Suprapubic skin (tissue), 4 donors: ENCODE data around the gene ANGEL2. TPM values are rescaled to one million over a fixed set of nuclear protein-coding genes. Genes with fewer than 3 reads are reported as not detected.
"Not testable (repeated sequence)": the region's sequence is repeated elsewhere in the genome, so short reads cannot be mapped to it uniquely, and the experiment has no call there.

Source experiments
- DNase-seq, 2 donors: peaks; one replicate each; pipeline ENCODE4 v3.0.0-alpha.2; 2019; ENCODE audit warnings: low spot score in 2 of 2
- H3K27ac ChIP-seq: fragments of 200-600 bp; sonication (generic); one replicate; pipeline ENCODE4 v1.5.1; 2019
- H3K27me3 ChIP-seq: fragments of 200-600 bp; sonication (generic); one replicate; pipeline ENCODE4 v1.5.1; 2019
- H3K36me3 ChIP-seq: fragments of 200-600 bp; sonication (generic); one replicate; pipeline ENCODE4 v1.5.1; 2019
- H3K4me1 ChIP-seq: fragments of 200-600 bp; sonication (generic); one replicate; pipeline ENCODE4 v1.5.1; 2019
- H3K4me3 ChIP-seq: fragments of 200-600 bp; sonication (generic); one replicate; pipeline ENCODE4 v1.5.1; 2019; ENCODE audit warnings: mild to moderate bottlenecking
- H3K9me3 ChIP-seq: fragments of 200-600 bp; sonication (generic); one replicate; pipeline ENCODE4 v1.5.1; 2019
- EP300 ChIP-seq: sonication (generic); formaldehyde crosslinking; IDR thresholded peaks from one replicate; pipeline ENCODE4 v1.6.1; 2017; ENCODE audit warnings: antibody characterized with exemption
- POLR2A ChIP-seq, 2 donors: fragments of 450-650 bp; IDR thresholded peaks; one replicate each; pipeline ENCODE4 v1.6.1; 2017; ENCODE audit warnings: antibody characterized with exemption in 2 of 2, mild to moderate bottlenecking in 2 of 2, moderate library complexity in 2 of 2
- POLR2AphosphoS5 ChIP-seq, 3 donors: sonication (generic); formaldehyde crosslinking; IDR thresholded peaks; one replicate each; pipeline ENCODE4 v1.6.1; 2017; ENCODE audit warnings: antibody characterized with exemption in 3 of 3
- WGBS: methylation state at CpG from one replicate; pipeline ENCODE4 v1.1.5; 2018; 5-methylcytosine and 5-hydroxymethylcytosine counted together
- total RNA-seq, 4 donors: library from RNA; depleted of rRNA; stranded (reverse); fragments of >200 nt; gene quantifications; one replicate each; pipeline ENCODE4 v1.1.0, GENCODE V29; 2016
- TF ChIP-seq, protein P1 (sequence below), 2 donors: fragments of 200-600 bp in 1 of 2; fragments of 450-650 bp in 1 of 2; sonication (generic) in 1 of 2; IDR thresholded peaks; one replicate each; pipeline ENCODE4 v1.5.1; 2016 to 2019; ENCODE audit warnings: antibody characterized with exemption in 2 of 2, mild to moderate bottlenecking in 1 of 2, moderate library complexity in 1 of 2

ANGEL2 gene
- total RNA-seq, 4 donors from 2014 or later: 27.9 to 116 (median 36.0) TPM

- WGBS: 30% methylated on average over 15 of the region's 15 CpGs
- H3K9me3 ChIP-seq: no peaks in the 10 kb centered on the region
- DNase-seq: no peak
- H3K27me3 ChIP-seq: peaks cover 35% of the 10 kb centered on the region
- peaks cover 18% of the 10 kb centered on the region for H3K4me1 ChIP-seq
- peak overlapping the region; percentile 63 for H3K27ac ChIP-seq
- peak overlapping the region; percentile 79 for H3K4me3 ChIP-seq
- no peaks in the 10 kb centered on the region for H3K36me3 ChIP-seq
- TF ChIP-seq, protein P1, sequence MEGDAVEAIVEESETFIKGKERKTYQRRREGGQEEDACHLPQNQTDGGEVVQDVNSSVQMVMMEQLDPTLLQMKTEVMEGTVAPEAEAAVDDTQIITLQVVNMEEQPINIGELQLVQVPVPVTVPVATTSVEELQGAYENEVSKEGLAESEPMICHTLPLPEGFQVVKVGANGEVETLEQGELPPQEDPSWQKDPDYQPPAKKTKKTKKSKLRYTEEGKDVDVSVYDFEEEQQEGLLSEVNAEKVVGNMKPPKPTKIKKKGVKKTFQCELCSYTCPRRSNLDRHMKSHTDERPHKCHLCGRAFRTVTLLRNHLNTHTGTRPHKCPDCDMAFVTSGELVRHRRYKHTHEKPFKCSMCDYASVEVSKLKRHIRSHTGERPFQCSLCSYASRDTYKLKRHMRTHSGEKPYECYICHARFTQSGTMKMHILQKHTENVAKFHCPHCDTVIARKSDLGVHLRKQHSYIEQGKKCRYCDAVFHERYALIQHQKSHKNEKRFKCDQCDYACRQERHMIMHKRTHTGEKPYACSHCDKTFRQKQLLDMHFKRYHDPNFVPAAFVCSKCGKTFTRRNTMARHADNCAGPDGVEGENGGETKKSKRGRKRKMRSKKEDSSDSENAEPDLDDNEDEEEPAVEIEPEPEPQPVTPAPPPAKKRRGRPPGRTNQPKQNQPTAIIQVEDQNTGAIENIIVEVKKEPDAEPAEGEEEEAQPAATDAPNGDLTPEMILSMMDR (IDR thresholded peaks at IDR 0.05): no peak
- TF ChIP-seq POLR2A (IDR thresholded peaks at IDR 0.05) (no peak), POLR2AphosphoS5 (IDR thresholded peaks at IDR 0.05) (no peak), EP300 (no peak)
Measured at GRCh38 chr1:213050745-213051126, 35.1 kb upstream of the ANGEL2 start.

DNA sequence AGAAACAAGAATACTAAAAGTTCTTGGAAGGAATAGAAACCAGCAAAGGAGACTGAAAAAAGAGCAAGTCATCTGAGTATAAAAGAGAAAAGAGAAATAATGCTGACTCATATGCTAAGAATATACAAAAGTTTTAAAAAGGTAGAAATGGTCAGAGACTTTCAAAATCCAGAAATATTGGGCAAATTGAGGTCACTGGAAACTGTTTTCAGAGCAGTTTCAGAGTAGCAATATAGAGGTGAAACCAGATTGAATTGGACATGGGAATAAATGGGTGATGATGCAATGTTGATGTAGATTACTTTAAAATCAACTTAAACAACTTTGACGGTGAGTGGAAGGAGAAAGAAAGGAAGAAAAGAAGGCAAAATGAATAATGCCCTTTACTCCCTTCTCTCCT is 33.6 kb upstream of the ANGEL2 start:
- Histone ChIP-seq H3K4me1 (peaks cover 18% of the 10 kb centered on the region), H3K27ac (no peak overlapping the region), H3K27me3 (peaks cover 47% of the 10 kb centered on the region), H3K36me3 (no peaks in the 10 kb centered on the region), H3K4me3 (no peak overlapping the region), H3K9me3 (no peaks in the 10 kb centered on the region)
- TF ChIP-seq EP300 (no peak), POLR2A (IDR thresholded peaks at IDR 0.05) (no peak), POLR2AphosphoS5 (IDR thresholded peaks at IDR 0.05) (no peak)
- TF ChIP-seq, protein P1 (IDR thresholded peaks at IDR 0.05): no peak
- DNase-seq: no peak
- 81% methylated on average over 1 of the region's 1 CpG for WGBS

GRCh38 chr1:213045321-213046226 is 29.9 kb upstream of the ANGEL2 start:
- 87% methylated on average over 13 of the region's 13 CpGs for WGBS
- H3K4me1 ChIP-seq, H3K4me3 ChIP-seq, DNase-seq, H3K36me3 ChIP-seq, H3K27ac ChIP-seq, H3K9me3 ChIP-seq: not testable (repeated sequence)
- peaks cover 58% of the 10 kb centered on the region for H3K27me3 ChIP-seq

- no peaks in the 10 kb centered on the region for H3K36me3 ChIP-seq
- TF ChIP-seq POLR2A (IDR thresholded peaks at IDR 0.05) (no peak), POLR2AphosphoS5 (IDR thresholded peaks at IDR 0.05) (no peak), EP300 (no peak)
- TF ChIP-seq, protein P1 (IDR thresholded peaks at IDR 0.05): no peak
- peaks cover 48% of the 10 kb centered on the region for H3K27me3 ChIP-seq
- 85% methylated on average over 1 of the region's 1 CpG for WGBS
- H3K9me3 ChIP-seq: no peaks in the 10 kb centered on the region
- no peak overlapping the region for H3K4me3 ChIP-seq
- DNase-seq: no peak
- H3K4me1 ChIP-seq: no peaks in the 10 kb centered on the region
- H3K27ac ChIP-seq: no peak overlapping the region
Measured at GRCh38 chr1:213041443-213041842, 25.8 kb upstream of the ANGEL2 start.

- no peaks in the 10 kb centered on the region for H3K36me3 ChIP-seq
- no peak overlapping the region for H3K4me3 ChIP-seq
- peaks cover 49% of the 10 kb centered on the region for H3K27me3 ChIP-seq
- DNase-seq: no peak
- WGBS: 74% methylated on average over 2 of the region's 2 CpGs
- H3K27ac ChIP-seq: no peak overlapping the region
- H3K4me1 ChIP-seq: no peaks in the 10 kb centered on the region
- TF ChIP-seq, protein P1 (IDR thresholded peaks at IDR 0.05): no peak
- no peak for TF ChIP-seq POLR2AphosphoS5 (IDR thresholded peaks at IDR 0.05)
- TF ChIP-seq POLR2A (IDR thresholded peaks at IDR 0.05): no peak
- TF ChIP-seq EP300: no peak
- H3K9me3 ChIP-seq: no peaks in the 10 kb centered on the region
Measured at GRCh38 chr1:213035573-213035972, 19.9 kb upstream of the ANGEL2 start.
